ACC112 (cell line): ENCODE measurements around the gene CXCR4.

ENCODE experiments used
- H2AFZ ChIP-seq: fragments of 200-600 bp; sonication (generic); one replicate; pipeline ENCODE4 v1.6.0; 2017; ENCODE audit warnings: antibody characterized with exemption, low read length; ENCODE audit not compliant: unreplicated experiment
- H3K27ac ChIP-seq: fragments of 200-600 bp; sonication (generic); 2 replicates; pipeline ENCODE4 v1.5.1; 2014; ENCODE audit warnings: low read depth, mild to moderate bottlenecking, antibody characterized with exemption, low read length, moderate library complexity
- H3K27me3 ChIP-seq: fragments of 200-600 bp; sonication (generic); 2 replicates; pipeline ENCODE4 v1.6.1; 2014; ENCODE audit warnings: mild to moderate bottlenecking, antibody characterized with exemption, low read length, moderate library complexity, mixed read lengths; ENCODE audit not compliant: insufficient read depth
- H3K36me3 ChIP-seq: fragments of 200-600 bp; sonication (generic); 2 replicates; pipeline ENCODE4 v1.6.1; 2016; ENCODE audit warnings: mild to moderate bottlenecking, antibody characterized with exemption, low read length, moderate library complexity, mixed read lengths; ENCODE audit not compliant: insufficient read depth
- H3K4me1 ChIP-seq: fragments of 200-600 bp; sonication (generic); one replicate; pipeline ENCODE4 v1.6.1; 2016; ENCODE audit warnings: low read length, mixed read lengths; ENCODE audit not compliant: insufficient read depth, unreplicated experiment, control insufficient read depth
- H3K4me3 ChIP-seq: fragments of 200-600 bp; sonication (generic); 2 replicates; pipeline ENCODE4 v1.5.1; 2014; ENCODE audit warnings: mild to moderate bottlenecking, low read depth, low read length
- H3K79me2 ChIP-seq: fragments of 200-600 bp; sonication (generic); one replicate; pipeline ENCODE4 v1.6.0; 2016; ENCODE audit warnings: low read length; ENCODE audit not compliant: control insufficient read depth, unreplicated experiment, insufficient read depth

The CXCR4 gene

DNA sequence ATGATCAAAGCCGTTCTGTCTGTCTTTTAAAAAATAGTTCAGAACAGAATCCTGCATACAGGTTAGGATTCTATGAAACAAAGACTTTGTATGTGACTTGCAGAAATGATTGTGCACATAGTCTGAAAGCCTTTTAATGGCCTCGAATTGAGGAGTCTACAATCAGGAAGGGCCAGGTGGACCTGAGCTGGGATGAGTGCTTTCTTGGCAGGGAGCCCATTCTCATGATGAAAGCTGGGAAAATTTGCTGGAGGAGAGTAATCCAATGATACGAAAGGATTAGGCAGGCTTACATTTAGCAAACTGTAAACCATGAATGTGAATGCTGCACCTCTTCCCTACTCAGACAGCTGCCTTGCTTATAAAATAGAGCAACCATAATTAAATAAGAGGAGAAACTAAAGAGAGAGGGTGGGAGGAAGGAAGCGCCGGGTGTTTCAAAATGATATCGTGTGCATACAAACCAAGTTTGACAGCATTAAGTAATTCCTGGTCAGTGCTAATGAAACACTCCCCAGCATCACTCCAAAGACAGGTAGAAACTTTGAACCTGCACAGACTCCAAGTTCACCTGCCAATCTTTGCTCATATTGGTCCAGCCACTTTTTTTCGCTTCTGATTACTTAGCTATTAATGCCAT, 23.7 kb upstream of the CXCR4 start:
- no peak overlapping the region for H3K4me3 ChIP-seq
- no peaks in the 10 kb centered on the region for H3K79me2 ChIP-seq
- no peak overlapping the region for H2AFZ ChIP-seq
- H3K27me3 ChIP-seq: peaks cover 14% of the 10 kb centered on the region
- H3K36me3 ChIP-seq: no peaks in the 10 kb centered on the region
- H3K27ac ChIP-seq: no peak overlapping the region
- H3K4me1 ChIP-seq: no peaks in the 10 kb centered on the region

DNA sequence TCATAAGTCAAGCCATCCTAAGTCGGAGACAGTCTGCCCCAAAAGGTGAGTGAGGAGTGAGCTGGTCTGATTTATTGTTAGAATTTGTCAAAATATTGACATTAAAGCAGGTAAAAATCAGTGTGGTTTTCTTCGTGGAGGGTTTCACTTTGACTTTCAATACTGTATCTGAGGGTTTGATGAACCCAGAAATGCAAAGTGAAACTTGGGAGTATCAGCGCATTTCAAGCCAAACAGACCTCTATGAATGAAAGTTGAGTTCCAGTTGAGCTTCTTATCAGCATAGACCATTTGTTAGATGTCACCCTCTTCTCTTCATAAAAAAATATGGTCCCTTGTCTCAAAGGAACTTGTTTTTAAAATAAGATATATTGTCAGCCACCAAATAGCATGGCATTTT, 21.7 kb upstream of the CXCR4 start:
- H3K79me2 ChIP-seq: no peaks in the 10 kb centered on the region
- H3K4me1 ChIP-seq: no peaks in the 10 kb centered on the region
- H3K27ac ChIP-seq: no peak overlapping the region
- H3K36me3 ChIP-seq: no peaks in the 10 kb centered on the region
- no peak overlapping the region for H2AFZ ChIP-seq
- H3K4me3 ChIP-seq: no peak overlapping the region
- H3K27me3 ChIP-seq: peaks cover 14% of the 10 kb centered on the region

- Histone ChIP-seq H3K4me3 (no peak overlapping the region), H3K36me3 (no peaks in the 10 kb centered on the region), H2AFZ (no peak overlapping the region), H3K27me3 (peaks cover 21% of the 10 kb centered on the region), H3K4me1 (no peaks in the 10 kb centered on the region), H3K79me2 (no peaks in the 10 kb centered on the region), H3K27ac (no peak overlapping the region)
Observed at GRCh38 chr2:136137982-136138381, 20.0 kb upstream of the CXCR4 start.

- peaks cover 21% of the 10 kb centered on the region; the same call in 1 of the 2 replicates for H3K27me3 ChIP-seq
- H2AFZ ChIP-seq: no peak overlapping the region
- no peaks in the 10 kb centered on the region for H3K36me3 ChIP-seq
- no peaks in the 10 kb centered on the region for H3K4me1 ChIP-seq
- H3K4me3 ChIP-seq: no peak overlapping the region
- no peak overlapping the region for H3K27ac ChIP-seq
- H3K79me2 ChIP-seq: no peaks in the 10 kb centered on the region
Observed at GRCh38 chr2:136136931-136137330, 19.0 kb upstream of the CXCR4 start.

GRCh38 chr2:136135921-136136906, 18.3 kb upstream of the CXCR4 start:
- H3K4me1 ChIP-seq: no peaks in the 10 kb centered on the region
- no peaks in the 10 kb centered on the region for H3K36me3 ChIP-seq
- H3K79me2 ChIP-seq: no peaks in the 10 kb centered on the region
- no peak overlapping the region for H2AFZ ChIP-seq
- no peak overlapping the region for H3K27ac ChIP-seq
- H3K27me3 ChIP-seq: peaks cover 21% of the 10 kb centered on the region; the same call in 1 of the 2 replicates
- no peak overlapping the region for H3K4me3 ChIP-seq

DNA sequence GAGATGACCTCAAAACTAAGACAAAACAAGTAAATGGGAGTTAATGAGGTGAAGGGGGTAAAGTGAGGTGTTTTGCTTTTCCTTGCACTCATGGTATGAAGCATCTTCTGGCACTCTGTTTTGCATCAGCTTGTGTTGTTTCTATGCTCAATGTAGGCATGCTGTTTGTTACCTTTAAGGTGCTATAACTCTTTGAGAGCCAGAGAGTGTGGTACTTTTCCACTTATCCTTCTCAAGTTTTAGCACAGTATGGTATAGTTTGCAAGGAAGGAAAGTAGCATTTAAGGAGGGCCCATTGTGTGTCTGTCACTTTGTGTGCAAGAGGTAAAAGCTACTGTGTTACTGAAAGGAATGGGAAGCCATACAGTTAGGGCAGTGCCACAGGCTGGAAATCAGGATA, 17.5 kb upstream of the CXCR4 start:
- peaks cover 15% of the 10 kb centered on the region; the same call in 1 of the 2 replicates for H3K27me3 ChIP-seq
- H2AFZ ChIP-seq: no peak overlapping the region
- H3K36me3 ChIP-seq: no peaks in the 10 kb centered on the region
- no peak overlapping the region for H3K27ac ChIP-seq
- no peaks in the 10 kb centered on the region for H3K4me1 ChIP-seq
- H3K79me2 ChIP-seq: no peaks in the 10 kb centered on the region
- H3K4me3 ChIP-seq: no peak overlapping the region

DNA sequence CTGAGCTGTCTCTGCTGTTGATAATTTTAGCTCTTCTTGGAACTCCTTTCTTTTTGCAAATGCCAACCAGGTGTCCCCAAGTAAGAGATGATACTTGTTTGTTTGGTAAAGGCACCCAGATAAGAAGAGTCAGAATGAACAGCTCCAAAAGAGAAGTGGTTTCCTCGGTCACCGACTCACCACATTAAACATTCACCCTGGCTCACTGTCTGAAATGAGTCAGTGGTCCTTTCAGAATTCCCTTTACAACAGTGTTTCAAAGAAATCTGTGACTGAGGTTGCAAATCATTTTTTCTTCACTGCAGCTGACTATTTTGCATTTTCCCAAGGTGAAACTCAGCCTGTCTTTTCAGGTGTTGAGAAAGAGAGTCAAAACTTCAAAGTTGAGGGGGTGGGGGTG, 16.2 kb upstream of the CXCR4 start:
- Histone ChIP-seq H3K79me2 (no peaks in the 10 kb centered on the region), H3K36me3 (no peaks in the 10 kb centered on the region), H3K27ac (no peak overlapping the region), H3K4me1 (no peaks in the 10 kb centered on the region), H3K4me3 (no peak overlapping the region), H2AFZ (no peak overlapping the region), H3K27me3 (peaks cover 14% of the 10 kb centered on the region; the same call in 1 of the 2 replicates)

GRCh38 chr2:136133586-136133985, 15.6 kb upstream of the CXCR4 start:
- Histone ChIP-seq H3K79me2 (no peaks in the 10 kb centered on the region), H2AFZ (no peak overlapping the region), H3K27ac (no peak overlapping the region), H3K36me3 (no peaks in the 10 kb centered on the region), H3K4me3 (no peak overlapping the region), H3K4me1 (no peaks in the 10 kb centered on the region), H3K27me3 (peaks cover 20% of the 10 kb centered on the region; the same call in 1 of the 2 replicates)

GRCh38 chr2:136133176-136133575, 15.2 kb upstream of the CXCR4 start:
- Histone ChIP-seq H3K4me3 (no peak overlapping the region), H2AFZ (no peak overlapping the region), H3K4me1 (no peaks in the 10 kb centered on the region), H3K79me2 (no peaks in the 10 kb centered on the region), H3K27ac (no peak overlapping the region), H3K36me3 (no peaks in the 10 kb centered on the region), H3K27me3 (peaks cover 21% of the 10 kb centered on the region; the same call in 1 of the 2 replicates)

DNA sequence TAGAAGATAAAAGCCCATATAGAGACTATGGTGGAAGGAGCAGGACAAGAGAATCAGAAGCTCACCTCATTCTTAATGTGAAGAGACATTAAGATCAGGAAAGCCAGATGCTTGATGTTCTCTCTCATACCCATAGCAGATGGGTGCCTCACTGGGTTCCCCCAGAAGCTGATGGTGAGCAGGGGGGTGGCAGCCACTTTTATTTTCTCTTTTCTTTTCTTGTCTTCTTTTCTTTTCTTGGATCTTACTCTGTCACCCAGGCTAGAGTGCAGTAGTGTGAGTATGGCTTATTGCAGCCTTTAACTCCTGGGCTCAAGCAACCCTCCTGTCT, 14.8 kb upstream of the CXCR4 start:
- no peak overlapping the region for H2AFZ ChIP-seq
- H3K4me1 ChIP-seq: no peaks in the 10 kb centered on the region
- no peak overlapping the region for H3K4me3 ChIP-seq
- no peak overlapping the region for H3K27ac ChIP-seq
- peaks cover 21% of the 10 kb centered on the region for H3K27me3 ChIP-seq
- H3K36me3 ChIP-seq: no peaks in the 10 kb centered on the region
- H3K79me2 ChIP-seq: no peaks in the 10 kb centered on the region
